SK-N-MC (cell line): ENCODE results near the gene GALNT18.

Experiments
- EZH2 ChIP-seq: fragments of 200-600 bp; sonication (generic); IDR thresholded peaks from one replicate; pipeline ENCODE4 v1.6.1; 2017; ENCODE audit warnings: antibody characterized with exemption
- FOXP2 ChIP-seq: optimal IDR thresholded peaks from 2 replicates; pipeline ENCODE3; 2011; ENCODE audit warnings: mild to moderate bottlenecking, moderate library complexity; ENCODE audit not compliant: insufficient read depth; ENCODE audit errors: extremely low read length, control extremely low read depth
- POLR2AphosphoS5 ChIP-seq: IDR thresholded peaks from 2 replicates; pipeline ENCODE4 v1.6.1; 2012; ENCODE audit warnings: mild to moderate bottlenecking, low read depth, low read length, borderline replicate concordance

- no peak for TF ChIP-seq POLR2AphosphoS5
- TF ChIP-seq EZH2, result no peak
- TF ChIP-seq FOXP2, result no peak
Observed at GRCh38 chr11:11416502-11416901, 205.3 kb downstream of the GALNT18 start.
